Islet of Langerhans (tissue), 1 donor: ENCODE results near the gene CSF2RB.
"Not testable (repeated sequence)": the region's sequence is repeated elsewhere in the genome, so short reads cannot be mapped to it uniquely, and the experiment has no call there.

Source experiments
- FAIRE-seq: peaks from one replicate; lab custom pipeline; 2011; peaks lifted over from hg19 to GRCh38; lab: Jason Lieb, UNC

CSF2RB gene

DNA sequence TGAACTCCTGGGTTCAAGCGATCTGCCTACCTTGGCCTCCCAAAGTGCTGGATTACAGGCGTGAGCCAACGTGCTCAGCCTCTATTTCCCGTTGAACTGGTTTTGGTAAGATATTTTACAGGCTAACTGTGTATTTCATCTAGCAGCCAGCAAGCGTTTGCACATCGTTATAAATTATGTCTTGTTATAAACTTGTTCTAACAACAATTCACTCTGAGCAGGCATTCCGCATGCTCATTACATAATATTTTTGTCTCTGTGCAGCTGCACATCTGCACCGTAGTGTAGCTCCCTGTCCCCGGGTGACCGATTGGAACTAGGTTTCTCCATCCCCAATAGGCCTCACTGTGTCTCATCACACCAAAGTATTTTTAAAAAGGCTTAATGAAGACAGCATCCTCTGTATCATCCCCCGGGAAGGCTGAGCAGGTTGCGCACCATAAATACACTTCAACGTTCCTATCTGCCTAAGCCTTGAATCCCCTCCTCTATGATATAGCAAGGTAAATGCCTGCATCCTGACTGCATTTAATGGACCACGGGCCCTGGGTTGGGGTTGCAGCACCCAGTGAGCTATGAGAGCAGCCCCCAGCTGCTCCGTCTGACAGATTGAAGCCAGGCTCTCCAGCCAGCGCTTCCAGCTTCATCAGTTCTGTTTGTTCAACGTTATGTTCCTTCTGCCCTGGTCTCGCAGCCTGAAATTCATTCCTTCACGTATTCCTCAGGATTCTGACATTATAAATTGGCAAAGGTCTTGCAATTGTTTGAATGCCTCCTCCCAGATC lies 58.1 kb downstream of the CSF2RB start:
- FAIRE-seq: no peak

DNA sequence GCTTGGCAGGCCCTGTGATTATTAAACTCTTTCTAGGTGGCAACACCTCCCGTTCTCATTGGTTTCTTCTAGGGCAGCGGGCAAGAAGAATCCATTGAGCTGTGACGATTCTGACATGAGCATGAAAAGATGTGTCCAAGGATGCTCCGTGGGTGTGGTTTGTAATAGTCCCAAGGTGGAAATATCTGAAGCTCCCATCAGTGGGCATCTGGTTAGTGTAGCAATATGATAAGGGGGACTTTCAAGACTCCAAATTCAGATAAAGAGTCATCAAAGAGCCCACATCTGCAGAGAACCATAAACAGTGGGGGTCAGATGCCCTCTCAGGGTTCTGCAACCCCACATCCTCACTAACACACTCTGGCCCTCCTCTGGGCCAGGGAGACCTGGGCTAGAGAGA lies 63.2 kb downstream of the CSF2RB start:
- FAIRE-seq: no peak

DNA sequence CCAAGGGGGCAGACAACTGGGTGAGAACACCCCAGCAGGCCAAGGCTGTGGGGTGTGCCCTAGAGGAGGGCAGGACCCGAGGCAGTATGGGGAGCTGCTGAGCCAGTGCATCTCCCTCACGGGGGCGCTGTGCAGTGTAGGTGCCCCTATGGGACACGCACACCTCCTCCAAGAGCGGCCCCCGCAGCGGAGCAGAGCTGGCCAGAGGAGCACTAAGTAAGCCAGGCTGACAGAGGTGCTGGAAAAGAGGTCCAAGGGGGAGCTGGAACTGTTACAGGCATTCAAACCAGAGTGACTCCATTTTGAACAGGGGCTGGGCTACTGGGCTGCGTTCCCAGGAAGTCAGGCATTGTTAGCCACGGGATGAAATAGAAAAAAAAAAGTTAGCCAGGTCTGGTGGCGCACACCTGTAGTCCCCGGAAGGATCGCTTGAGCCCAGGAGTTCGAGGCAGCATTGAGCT lies 64.0 kb downstream of the CSF2RB start:
- no peak for FAIRE-seq

DNA sequence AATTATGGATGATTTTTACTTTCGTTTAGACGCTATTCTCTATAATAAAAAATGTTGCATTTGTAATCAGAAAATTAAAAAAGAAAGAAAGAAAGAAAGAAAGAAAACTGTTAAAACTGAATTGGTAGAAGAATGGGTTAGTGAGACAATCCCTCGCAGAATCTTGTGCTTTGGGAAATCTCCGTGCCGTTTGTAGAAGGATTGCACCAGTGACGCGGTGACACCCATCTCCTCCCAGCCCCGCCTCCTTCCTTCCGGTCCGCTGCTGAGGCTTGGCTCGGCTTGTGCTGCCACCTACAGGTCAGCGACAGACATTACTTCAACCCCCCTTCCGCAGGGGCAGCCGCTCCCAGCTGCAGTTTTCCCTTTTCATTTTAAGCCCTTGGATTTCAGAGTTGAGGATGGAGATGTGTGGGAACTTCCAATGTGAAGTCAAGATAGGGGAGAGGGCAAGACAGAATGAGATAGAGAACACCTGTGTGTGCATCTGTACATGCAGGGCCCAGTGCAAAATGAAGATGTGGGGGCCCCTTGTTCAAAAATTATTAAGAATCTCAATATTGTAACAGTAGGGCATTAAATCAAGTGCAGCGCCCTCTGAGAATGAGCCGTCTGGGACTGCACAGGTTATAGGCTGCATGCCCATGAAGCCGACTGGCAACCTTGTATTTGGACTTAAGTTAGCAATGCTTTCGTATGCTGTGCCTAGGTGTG lies 64.7 kb downstream of the CSF2RB start:
- FAIRE-seq: peak; percentile 49

DNA sequence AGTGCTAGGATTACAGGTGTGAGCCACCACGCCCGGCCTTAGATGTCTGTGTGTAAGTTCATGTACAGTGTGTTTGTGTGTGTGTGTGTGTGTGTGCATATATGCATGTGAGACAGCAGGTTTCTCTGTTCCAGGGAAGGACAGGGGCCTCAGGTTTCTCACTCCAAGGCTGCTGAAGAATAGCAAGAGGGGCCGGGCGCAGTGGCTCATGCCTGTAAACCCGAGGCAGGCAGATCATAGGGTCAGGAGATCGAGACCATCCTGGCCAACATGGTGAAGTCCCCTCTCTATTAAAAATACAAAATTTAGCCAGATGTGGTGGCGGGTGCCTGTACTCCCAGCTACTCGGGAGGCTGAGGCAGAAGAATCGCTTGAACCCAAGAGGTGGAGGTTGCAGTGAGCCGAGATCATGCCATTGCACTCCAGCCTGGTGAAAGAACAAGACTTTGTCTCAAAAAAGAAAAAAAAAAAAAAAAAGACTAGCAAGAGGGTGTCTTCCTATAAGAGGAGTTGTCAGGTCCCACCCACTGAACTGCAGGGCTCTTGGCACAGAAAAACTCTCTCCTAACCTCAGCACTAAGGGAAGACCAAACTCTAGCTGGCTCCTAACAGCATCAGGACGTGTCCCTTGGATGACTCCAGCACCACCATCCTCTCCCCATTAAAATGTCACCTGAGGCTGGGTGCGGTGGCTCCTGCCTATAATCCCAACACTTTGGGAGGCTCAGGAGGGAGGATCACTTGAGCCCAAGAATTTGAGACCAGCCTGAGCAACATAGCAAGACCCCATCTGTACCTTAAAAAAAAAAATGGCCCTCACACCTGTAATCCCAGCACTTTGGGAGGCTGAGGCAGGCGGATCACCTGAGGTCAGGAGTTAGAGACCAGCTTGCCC lies 65.8 kb downstream of the CSF2RB start:
- FAIRE-seq: no peak

DNA sequence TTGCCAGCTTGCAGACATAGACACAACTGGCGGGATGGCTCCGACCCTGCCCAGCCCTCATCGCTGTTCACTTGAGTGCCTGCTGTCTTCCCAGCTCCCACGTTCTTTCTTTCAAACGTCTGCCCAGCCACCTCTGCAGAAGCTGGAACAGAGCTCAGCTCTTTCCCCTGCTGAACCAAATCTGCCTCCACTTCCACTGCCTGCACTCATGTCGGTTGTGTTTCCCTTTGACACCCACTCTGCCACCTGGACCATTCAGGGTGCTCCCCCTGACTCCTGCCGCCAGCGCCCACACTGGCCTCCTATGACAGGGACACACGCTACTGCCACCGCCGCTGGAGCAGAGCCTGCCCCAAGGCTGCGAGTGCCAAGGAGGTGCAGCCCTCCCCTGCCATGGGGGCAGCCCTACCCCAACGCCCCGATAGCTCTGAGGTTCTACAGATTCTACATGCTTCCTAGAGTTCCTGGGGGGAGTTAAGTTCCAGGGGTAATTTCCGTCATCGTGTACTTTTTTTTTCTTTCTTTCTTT lies 67.9 kb downstream of the CSF2RB start:
- no peak for FAIRE-seq

DNA sequence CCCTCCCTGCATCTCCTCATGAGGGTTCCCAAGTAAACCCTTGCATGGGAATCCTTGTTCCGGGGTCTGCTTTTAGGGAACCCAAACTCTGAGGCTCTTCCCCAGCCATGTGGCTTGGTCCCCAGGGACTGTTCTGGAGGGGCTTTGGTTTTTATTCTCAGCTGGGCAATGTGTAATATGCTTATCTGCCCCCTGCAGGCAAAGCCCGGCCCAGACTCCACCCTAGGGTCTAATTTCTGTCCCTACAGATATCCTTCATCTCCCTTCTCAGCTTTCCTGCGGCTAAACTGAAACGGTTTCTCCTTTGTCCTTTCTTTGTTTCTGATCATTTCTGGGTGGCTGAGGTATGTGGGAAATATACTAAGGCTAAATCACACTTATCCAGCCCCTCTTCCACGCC lies 68.7 kb downstream of the CSF2RB start:
- FAIRE-seq: no peak

DNA sequence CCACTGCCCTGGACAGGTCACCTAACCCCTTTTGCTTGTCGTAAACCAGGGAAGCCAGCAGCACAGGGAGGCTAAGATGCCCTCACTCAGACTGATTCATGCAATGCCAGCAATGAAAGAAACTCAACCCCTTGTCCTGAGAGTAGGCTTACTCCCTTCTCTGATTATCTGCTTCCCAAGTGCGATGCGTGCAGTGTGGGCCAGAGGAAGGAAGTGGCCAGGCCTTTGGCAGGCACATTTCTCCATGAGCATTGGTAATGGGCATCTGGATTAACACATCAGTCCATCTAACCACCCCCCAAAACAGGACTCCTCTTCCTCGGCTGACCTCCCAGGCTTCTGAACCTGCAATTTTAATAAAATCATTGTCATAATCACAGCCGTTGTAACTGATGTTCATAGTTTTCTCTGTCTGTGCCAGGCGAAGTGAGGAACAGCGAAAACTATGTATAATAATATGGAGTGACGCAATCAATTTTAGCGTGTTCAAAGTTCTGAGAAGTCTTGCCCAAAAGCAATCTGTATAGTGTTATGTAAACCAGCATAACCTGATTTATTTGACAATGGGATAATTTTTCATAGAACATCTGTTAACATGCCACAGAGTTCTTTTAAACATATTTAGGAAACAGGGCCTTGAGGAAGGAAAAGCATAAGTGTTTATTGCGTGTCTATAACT lies 71.9 kb downstream of the CSF2RB start:
- FAIRE-seq: no peak

DNA sequence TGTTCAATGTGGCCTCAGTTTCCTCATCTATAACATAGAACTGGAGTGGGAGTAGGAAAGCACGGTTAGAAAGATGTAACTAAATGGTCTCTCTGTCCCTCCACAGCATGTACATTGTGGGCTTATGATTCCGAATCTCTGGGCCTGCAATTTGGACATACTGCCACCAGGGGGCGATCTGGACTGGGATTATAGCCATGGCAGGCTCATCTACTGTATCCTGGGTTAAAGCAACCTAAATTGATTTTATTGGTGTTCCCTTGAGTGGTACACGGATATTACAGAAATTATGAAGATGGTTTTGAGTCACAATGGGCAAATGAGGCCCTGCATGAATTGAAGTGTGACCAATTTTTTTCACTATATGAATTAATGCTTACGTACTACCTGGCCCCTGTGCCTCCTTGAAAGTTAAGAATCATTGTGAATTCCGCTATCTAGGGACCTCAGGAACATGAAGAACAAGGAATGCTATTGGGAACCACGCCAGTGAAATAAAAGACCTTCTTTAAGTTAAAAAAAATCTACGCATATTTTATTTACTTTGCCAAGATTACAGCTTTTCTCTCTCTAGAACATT lies 72.9 kb downstream of the CSF2RB start:
- FAIRE-seq: no peak

DNA sequence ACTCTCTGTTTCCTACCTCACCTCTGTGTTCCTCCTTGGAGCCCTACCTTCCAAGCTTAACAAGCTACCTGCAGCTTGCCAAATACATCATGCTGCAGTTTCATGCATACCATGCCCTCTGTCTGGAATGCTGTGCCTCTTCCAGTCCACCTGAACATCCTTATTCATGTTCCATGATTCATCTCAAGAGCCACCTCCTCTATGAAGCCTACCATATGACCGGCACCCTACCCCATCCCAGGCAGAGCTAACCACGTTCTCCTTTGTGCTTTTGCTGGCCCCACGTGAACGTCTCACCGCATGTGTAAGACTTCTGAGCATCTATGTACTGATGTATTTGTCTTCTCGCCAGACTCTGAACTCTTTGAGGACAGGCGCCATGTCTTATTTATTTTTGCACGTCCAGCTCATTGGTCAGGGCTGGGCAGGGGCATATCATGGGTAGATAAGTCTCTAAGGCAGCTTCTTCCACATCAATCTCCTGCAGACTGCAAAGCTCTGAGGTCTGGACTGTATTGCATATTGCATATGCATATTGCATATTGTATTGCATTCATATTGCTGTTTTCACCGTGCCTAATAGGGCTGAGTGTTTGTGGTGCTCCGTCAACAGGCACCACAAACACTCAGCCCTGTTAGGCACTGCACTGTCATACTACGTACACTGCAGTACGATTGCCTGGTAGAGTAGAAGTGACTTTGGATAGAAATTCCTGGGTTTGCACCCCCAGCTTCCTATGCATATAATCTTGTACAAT lies 74.8 kb downstream of the CSF2RB start:
- FAIRE-seq: no peak

DNA sequence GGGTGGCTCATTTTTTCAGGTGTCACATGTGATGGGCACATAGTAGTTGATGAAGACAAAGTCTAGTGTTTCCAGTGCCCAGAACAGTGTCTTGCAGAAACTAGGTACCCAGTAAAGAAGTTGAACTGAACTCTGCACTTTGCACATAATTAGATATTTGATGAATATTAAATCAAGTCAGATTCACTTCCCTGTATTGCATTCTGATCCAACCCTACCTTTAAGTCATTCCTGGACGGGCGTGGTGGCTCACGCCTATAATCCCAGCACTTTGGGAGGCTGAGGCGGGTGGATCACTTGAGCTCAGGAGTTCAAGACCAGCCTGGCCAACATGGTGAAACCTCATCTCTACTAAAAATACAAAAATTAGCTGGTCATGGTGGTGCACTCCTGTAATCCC lies 75.6 kb downstream of the CSF2RB start:
- FAIRE-seq: not testable (repeated sequence)
